HG02623 (cell line): Measurements from ENCODE around the gene CARD11.
A peak's percentile ranks its signal among the peaks of the same experiment; 100 is the strongest.

Experiments
- ATAC-seq: cut with Tn5 transposase; IDR thresholded peaks from one replicate; pipeline ENCODE4 v1.9.1; 2021; ENCODE audit warnings: moderate library complexity; ENCODE audit not compliant: unreplicated experiment

CARD11 gene

DNA sequence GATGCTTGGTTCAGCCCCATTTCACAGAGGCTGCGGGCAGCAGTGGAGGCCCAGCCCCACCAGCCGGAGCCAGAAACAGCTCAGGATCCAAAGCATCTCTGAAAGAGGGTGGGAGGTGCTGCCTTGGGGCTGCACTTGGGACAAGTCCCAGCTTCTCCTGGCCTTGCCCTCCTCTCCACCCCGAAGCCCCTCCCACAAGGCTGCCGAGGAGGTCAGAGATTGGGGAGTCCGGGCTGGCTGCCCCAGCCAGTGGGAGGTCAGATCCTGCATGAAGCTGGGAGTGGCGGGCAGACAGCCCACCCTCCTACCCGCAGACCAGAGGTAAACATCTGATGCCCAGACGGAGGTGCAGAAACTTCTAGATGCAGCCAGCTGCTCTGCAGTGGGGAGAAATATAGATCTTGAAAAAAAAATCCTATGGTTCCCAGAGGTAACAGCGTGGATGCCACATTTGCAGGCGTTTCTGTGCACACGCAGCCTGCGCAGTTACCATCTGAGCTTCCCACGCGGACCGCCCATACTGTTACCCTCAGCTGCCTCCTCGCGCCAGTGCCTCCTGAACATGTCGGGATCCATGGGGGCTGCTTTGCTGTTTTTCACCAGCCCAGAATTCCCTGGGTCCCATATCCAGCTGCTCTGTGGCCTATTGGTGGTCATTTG lies 162.7 kb downstream of the CARD11 start:
- ATAC-seq, result no peak

DNA sequence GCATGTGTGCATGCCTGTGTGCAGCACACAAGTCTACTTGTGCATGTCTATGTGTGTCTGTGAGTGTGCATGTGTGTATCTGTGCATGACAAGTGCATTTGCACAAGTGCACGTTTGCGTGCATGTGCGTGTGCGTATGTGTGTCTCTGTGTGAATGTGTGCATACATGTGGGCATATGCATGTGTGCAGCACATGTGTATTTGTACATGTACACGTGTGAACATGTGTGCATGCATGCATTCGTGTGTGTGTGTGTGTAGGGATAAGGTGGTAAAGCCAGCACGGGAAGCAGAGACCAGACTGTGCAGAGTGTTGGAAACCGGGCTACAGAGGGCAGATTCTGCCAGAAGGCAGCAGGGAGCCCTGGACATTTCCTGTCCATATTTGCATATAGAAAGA lies 163.6 kb downstream of the CARD11 start:
- no peak for ATAC-seq

DNA sequence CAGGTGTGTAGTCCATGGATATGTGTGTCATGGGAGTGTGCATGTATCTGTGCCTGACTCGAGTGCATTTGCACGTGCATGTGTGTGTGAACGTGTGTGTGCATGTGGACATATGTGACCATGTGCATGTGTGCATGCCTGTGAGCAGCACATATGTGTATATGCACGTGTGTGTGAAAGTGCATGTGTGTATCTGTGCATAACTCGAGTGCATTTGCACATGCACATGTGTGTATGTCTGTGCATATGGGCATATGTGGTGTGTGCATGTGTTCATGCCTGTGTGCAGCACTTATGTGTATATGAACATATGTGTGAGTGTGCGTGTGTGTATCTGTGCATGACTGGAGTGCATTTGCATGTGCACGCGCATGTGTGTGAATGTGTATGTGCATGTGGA lies 164.3 kb downstream of the CARD11 start:
- ATAC-seq, result no peak

DNA sequence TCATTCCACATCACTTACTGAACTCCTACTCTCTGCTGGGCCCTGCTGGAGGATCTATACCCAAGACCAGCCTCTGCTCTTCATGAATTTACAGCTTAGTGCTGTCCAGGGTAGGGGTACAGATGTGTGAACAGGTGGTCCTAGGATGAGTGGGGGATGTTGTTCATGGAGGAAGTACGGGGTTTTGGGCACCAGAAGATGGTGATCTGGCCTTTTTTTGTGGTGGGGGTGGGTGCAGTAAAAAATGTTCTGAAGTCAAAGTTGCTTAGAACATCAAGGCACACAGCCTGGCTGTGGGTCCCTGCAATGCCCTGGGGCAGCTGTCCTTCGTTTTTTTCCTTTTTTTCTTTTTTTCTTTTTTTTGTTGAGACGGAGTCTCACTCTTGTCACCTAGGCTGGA lies 165.4 kb downstream of the CARD11 start:
- ATAC-seq, result no peak

DNA sequence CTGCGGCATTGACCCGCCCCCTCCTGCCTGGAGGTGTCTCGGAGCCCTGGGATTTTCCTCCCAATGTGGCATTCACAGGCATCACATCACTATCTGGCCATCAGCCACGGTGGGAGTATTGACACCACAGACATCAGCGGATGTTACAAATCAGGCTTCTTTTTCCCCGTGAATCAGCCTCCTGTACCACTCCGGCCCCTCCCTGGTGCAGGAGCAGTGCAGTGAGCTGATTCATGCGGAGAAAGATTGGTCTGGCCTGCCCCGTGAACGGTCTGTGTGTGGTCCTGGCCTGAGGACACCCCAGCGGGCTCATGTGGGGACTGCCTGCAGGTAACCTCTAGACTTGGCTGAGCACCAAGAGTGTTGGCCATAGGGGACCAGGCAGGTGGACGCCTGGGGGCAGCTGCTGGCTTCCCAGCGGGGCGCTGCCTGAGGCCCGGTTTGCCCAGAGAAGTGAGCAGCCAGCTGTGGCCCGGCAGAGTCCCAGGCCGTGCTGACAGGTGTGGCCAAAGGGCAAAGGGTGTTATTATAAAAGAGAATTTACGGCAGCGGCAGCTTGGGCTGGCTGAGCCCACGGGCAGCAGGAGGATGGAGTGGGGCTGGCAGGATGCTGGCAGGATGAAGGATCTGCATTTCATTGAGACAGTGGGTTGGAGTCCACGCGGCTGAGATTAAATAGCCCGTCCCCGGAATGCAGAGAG lies 167.5 kb downstream of the CARD11 start:
- ATAC-seq, result no peak

GRCh38 chr7:2873686-2874551 lies 169.7 kb downstream of the CARD11 start:
- no peak for ATAC-seq

- no peak for ATAC-seq
Observed at GRCh38 chr7:2873146-2873545, 170.5 kb downstream of the CARD11 start.

DNA sequence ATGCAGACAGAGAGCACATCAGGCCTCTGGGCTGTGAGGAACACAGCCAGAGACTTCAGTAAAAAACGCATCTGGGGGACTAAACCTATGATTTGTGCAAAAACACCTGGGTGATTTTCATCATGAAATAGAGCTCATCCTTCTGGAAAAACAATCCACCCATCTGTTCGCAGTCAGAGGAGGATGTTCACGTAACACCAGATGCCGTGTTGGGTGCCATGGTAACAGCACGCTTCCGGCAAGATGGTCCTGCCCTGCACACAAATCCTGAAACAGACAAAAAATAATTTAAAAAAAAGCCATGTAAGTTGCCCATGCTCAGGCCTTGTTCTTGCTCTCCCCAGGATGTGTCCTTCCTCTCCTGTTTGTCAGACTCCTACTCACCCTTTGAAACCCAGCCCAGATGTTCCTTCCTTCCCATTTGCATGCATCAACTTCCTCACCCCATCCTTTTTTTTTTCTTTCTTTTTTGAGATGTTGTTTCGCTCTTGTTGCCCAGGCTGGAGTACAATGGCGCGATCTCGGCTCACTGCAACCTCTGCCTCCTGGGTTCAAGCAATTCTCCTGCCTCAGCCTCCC lies 171.3 kb downstream of the CARD11 start:
- no peak for ATAC-seq

DNA sequence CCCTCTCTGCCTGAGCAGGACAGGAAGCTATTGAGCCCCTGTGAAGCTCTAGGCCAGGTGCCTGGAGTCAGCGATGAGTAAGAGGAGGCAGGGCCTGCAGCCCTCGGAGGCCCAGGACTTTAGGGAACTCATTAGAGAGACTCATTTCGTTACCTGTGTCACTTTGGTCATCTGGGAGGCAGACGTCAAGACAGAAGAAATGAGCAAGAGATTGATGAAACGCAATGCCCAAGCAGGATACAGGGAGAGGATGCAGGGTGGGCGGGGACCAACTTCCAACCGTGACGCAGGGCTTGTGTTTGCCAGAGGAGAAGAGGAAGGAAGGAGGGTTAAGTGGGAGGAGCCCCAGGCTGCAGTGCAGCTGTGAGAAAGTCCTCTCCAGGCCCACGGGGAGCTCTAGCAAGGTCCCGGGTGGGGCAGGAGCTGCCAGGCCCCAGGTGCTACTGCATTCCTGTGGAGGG lies 173.2 kb downstream of the CARD11 start:
- no peak for ATAC-seq

GRCh38 chr7:2869981-2870380 lies 173.7 kb downstream of the CARD11 start:
- no peak for ATAC-seq

DNA sequence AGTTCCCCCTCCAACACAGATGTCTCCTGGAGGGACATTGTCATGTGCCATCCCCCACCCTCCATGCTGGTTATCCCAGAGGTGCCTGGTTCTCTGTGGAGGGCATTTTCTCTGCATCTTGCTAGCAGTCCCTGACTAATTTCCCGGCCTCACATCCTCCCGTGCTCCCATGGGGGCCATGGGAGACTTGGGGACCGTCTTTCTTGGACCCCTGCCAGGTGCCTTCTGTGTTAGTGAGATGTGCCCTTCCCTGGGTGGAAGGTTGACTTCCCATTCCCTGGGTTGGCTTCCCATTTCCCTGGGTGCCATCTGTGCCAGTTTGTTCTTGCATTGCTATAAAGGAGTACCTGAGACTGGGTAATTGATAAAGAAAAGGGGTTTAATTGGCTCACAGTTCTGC lies 177.1 kb downstream of the CARD11 start:
- ATAC-seq, result no peak

- no peak for ATAC-seq
Observed at GRCh38 chr7:2864999-2865670, 178.5 kb downstream of the CARD11 start.

GRCh38 chr7:2864204-2864985 lies 179.3 kb downstream of the CARD11 start:
- no peak for ATAC-seq

GRCh38 chr7:2863461-2864066 lies 180.1 kb downstream of the CARD11 start:
- ATAC-seq, result peak; percentile 92

GRCh38 chr7:2862831-2863361 lies 180.8 kb downstream of the CARD11 start:
- ATAC-seq, result no peak

GRCh38 chr7:2861509-2861908 lies 182.2 kb downstream of the CARD11 start:
- ATAC-seq, result no peak

DNA sequence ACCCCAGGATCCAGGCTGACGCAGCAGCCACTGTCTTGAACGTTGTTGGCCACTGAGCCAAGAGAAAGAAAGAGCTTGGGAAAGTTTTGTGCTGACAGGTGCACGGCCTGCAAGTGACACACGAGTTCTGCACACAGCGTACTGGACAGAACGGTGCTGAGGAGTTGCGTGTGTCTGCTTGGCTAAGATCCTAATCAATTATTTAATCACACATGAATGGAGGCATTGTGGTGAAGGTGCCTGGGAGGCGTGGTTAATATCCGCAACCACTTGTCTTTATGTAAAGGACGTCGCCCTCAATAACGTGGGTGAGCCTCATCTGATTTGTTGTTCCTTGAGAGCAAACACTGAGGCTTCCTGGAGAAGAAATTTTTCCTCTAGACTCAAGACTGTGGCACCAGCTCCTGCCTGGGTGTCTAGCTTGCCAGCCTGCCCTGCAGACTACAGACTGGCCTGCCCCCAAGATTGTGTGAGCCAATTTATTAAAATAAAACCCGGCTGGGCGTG lies 183.0 kb downstream of the CARD11 start:
- ATAC-seq, result no peak

GRCh38 chr7:2859952-2860351 lies 183.7 kb downstream of the CARD11 start:
- no peak for ATAC-seq

GRCh38 chr7:2858621-2859020 lies 185.0 kb downstream of the CARD11 start:
- no peak for ATAC-seq
